Endometrial microvascular endothelial cells (primary cell): ENCODE data around the gene SLC25A14. TPM values are rescaled to one million over a fixed set of nuclear protein-coding genes. Genes with fewer than 3 reads are reported as not detected.
"Not testable (repeated sequence)": the region's sequence is repeated elsewhere in the genome, so short reads cannot be mapped to it uniquely, and the experiment has no call there.

Experiments
- in situ Hi-C: cut with HindIII; loops from 2 replicates; pipeline ENCODE4 v1.10.0; 2017; ENCODE audit warnings: low sequenced_read_pairs, low pct_unique_long_range_greater_than_20kb; ENCODE audit errors: inconsistent ontology term
- total RNA-seq: library from RNA; depleted of rRNA; stranded (reverse); fragments of >200 nt; gene quantifications from one replicate; pipeline ENCODE4 v1.2.3, GENCODE V29; 2015; ENCODE audit errors: inconsistent ontology term

Gene SLC25A14, protein sequence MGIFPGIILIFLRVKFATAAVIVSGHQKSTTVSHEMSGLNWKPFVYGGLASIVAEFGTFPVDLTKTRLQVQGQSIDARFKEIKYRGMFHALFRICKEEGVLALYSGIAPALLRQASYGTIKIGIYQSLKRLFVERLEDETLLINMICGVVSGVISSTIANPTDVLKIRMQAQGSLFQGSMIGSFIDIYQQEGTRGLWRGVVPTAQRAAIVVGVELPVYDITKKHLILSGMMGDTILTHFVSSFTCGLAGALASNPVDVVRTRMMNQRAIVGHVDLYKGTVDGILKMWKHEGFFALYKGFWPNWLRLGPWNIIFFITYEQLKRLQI
- 12.5 TPM for total RNA-seq

DNA sequence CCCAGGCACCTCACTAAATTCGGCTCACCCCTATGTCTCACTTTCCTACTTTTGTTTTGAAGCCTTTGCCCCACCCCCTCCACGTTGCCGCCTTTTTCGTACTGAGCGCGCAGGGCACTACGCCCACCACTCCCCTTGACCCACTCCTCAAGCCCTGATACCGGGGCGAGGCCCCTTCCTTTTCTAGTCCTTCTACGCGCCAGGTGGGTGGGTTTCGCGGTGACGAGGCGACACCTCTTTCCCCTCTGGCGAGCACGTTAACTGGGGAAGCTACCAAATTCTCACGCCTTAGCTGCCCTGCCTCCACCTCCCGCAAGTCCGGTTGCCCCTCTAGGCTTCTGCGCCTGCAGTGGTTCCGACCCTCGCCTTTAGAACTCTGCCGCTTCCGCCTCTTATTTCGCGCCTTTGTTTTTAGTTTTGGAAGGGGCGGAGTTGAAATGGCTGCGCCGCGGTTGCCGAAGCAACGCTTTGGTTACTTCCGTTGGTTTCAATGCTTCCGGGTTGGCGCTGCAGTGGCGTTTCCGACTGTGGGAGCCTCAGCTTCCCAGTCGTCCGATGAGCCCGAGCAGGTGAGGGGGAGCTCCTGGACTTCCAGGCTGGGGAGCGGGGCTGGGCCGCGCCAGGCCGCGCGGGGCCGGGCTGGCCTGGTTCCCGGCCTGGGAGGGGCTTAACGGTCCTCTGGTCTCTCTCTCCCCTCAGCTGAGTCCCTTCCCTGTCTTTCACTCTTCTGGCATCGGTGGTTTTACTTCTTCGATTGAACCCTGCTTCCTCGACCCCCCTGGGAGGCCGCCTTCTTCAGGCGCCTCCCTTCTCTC is at the start of gene SLC25A14:
SLC25A14 (plus strand) TSS at position 512 of the 815 bp plus-strand sequence. CDS start 360 bp downstream, outside the sequence.
- in situ Hi-C loops = no loop called here

GRCh38 chrX:130295519-130296296 is 44.0 kb upstream of the SLC25A14 start:
- in situ Hi-C loops = no loop called here

DNA sequence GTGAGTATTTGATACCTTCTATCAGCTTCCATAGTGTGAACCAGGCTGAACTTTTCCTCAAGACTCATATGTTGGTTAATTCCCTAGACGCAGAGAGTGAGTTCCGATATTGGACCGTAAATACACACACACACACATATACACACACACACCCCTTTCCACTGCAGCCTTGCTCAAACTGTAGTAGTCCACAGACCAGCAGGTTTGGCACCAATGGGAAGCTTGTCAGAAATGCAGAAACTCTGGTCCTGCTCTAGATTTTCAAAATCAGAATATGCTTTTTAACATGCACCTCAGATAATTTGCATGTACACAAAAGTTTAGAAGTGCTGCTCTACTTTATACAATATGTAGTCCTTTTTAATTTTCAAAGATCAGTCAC is 43.4 kb upstream of the SLC25A14 start:
- in situ Hi-C loops = no loop called here

DNA sequence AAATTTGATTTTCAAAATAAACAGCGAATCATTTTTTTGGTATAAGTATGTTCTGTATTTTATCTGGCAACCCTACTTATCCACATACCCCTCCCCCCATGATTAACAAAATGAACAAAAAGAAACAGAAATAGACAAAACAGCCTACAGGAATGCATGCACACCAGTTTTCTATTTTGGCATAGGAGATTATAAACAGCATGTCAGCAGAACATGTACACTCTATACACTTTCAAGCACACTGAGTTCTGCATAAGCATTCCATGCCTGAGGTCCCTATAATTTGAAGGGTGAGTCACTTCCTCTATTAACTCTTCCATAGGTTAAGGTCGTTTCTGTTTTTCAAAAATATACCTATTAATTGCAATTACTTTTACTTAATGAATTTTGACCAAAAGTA is 43.0 kb upstream of the SLC25A14 start:
- in situ Hi-C loops = no loop called here

- in situ Hi-C loops = no loop called here
Observed at GRCh38 chrX:130299279-130300009, 40.3 kb upstream of the SLC25A14 start.

GRCh38 chrX:130300010-130300282 is 39.8 kb upstream of the SLC25A14 start:
- in situ Hi-C loops = no loop called here

GRCh38 chrX:130301405-130301804 is 38.3 kb upstream of the SLC25A14 start:
- in situ Hi-C loops = no loop called here

- in situ Hi-C loops = no loop called here
Observed at GRCh38 chrX:130301977-130302376, 37.7 kb upstream of the SLC25A14 start.

DNA sequence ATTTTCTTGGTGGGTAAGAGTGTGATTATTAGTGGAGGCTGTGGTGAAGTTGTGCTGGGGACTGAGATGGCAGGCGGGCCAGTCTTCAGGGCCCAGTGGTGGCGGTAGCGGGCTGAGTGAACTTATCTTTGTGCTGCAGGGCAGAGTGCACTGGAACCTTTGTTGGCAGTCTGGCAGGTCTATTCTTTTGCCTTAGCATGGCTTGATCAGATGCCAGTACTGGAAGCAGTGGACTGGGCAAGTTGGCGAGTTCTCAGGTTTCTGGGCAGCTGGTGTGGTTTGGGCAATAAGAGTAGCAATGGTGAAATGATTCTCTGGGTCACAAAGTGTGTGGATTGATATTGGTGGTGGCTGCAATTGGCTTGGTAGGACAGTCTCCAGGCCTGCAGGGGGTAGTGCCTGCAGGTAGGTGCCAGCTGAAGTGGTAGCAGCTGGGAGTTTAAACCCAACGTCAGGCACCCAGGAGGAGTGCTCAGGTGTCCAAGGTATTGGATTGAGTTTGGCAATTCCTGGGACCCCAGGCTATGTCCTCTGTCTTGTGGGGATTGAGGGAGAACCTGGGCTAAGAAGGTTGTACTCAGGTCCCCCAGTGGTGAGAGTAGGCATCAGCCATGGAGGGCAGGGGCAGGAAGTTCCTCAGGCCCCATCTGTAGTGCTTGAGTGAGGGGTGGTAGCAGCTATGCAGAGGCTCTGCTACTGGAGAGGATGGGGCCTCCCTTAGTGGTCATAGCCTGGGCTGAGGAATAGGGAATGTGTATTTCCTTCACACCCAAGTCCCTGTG is 34.9 kb upstream of the SLC25A14 start:
- in situ Hi-C loops = no loop called here

DNA sequence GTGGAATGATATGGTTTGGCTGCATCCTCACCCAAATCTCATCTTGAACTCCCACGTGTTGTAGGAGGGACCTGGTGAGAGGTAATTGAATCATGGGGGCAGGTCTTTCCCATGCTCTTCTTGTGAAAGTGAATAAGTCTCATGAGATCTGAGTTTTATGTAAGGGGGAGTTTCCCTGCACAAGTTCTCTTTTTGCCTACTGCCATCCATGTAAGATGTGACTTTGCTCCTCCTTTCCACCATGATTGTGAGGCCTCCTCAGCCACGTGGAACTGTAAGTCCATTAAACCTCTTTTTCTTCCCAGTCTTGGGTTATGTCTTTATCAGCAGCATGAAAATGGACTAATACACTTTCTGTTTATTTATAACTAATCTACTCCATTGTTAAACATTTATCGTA is 19.8 kb upstream of the SLC25A14 start:
- in situ Hi-C loops = not testable (repeated sequence)

- in situ Hi-C loops = no loop called here
Observed at GRCh38 chrX:130321550-130321949, 18.2 kb upstream of the SLC25A14 start.

GRCh38 chrX:130330146-130330545 is 9.6 kb upstream of the SLC25A14 start:
- in situ Hi-C loops = no loop called here

- in situ Hi-C loops = no loop called here
Observed at GRCh38 chrX:130330706-130331105, 9.0 kb upstream of the SLC25A14 start.

DNA sequence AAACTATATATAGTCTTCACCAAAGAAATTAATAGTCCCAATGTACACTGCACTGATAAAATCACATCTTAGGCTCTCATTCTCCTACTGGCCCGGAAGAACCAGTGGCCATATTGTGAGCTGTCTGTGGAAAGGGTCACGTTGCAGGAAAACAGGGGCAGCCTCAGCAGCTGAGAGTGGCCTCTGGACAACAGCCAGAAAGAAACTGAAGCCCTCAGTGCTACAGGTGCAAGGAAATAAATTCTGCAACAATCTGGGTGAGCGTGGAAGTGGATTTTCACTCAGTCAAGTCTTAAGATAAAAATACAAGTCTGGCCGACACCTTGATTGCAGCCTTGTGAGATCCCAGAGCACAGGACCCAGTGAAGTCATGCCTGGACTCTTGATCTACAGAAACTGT is 3.2 kb upstream of the SLC25A14 start:
- in situ Hi-C loops = no loop called here

GRCh38 chrX:130338869-130339268 is 850 bp upstream of the SLC25A14 start:
- in situ Hi-C loops = not testable (repeated sequence)

- in situ Hi-C loops = no loop called here
Observed at GRCh38 chrX:130340271-130340670, 552 bp downstream of the SLC25A14 start.

DNA sequence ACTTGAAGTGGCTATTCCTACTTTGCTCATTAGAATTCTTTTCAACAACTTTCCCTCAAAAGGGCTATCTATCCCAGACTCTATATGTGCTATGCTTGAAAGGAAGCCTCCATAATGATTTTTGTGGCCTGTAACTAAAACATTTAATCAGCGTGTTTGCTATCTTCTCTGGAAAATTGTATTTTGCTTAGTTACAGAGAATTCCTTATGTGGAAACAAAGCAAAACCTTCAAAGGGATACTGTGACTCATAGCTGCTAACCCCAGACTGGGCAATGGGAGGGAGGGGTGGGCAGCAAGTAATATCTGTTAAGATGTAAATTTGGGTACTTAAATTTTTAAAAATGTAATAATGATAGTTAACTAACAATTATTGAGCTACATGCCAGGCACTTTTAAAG is 3.7 kb downstream of the SLC25A14 start:
- in situ Hi-C loops = no loop called here

GRCh38 chrX:130347321-130347720 is 7.6 kb downstream of the SLC25A14 start:
- in situ Hi-C loops = no loop called here
